Fibroblast of lung (primary cell): ENCODE measurements around the gene NOPCHAP1. TPM values are rescaled to one million over a fixed set of nuclear protein-coding genes. Genes with fewer than 3 reads are reported as not detected.

Experiments
- DNase-seq, 2 donors: peaks; one replicate each; pipeline versions ENCODE4 v3.0.0 to v3.0.0-alpha.2; 2010; ENCODE audit warnings: low read depth in 2 of 2
- H2AFZ ChIP-seq: 2 replicates; pipeline ENCODE4 v1.5.1; 2012; ENCODE audit warnings: low read length, control low read depth, inconsistent platforms
- H3K27ac ChIP-seq: 2 replicates; pipeline ENCODE4 v1.5.1; 2011; ENCODE audit warnings: low read length, control low read depth; ENCODE audit not compliant: insufficient read depth
- H3K27me3 ChIP-seq: 2 replicates; pipeline ENCODE4 v1.5.1; 2011; ENCODE audit warnings: mild to moderate bottlenecking, low read length; ENCODE audit not compliant: control insufficient read depth, insufficient read depth
- H3K36me3 ChIP-seq: 2 replicates; pipeline ENCODE4 v1.5.1; 2011; ENCODE audit warnings: low read length; ENCODE audit not compliant: control insufficient read depth, insufficient read depth
- H3K4me1 ChIP-seq: 2 replicates; pipeline ENCODE4 v1.5.1; 2011; ENCODE audit warnings: low read length; ENCODE audit not compliant: control insufficient read depth, insufficient read depth; ENCODE audit errors: extremely low read depth
- H3K4me2 ChIP-seq: 2 replicates; pipeline ENCODE4 v1.5.1; 2011; ENCODE audit warnings: low read length, control low read depth; ENCODE audit not compliant: insufficient read depth; ENCODE audit errors: extremely low read depth
- H3K4me3 ChIP-seq, 4 experiments: fragments of 200-600 bp in 1 of 4; sonication (generic) in 1 of 4; replicated peaks in 1 of 4; 2 replicates each; pipeline ENCODE4 v1.5.1; 2011 to 2016; ENCODE audit warnings: low read length in 4 of 4, low read depth in 3 of 4, mild to moderate bottlenecking in 3 of 4, control low read depth in 2 of 4, inconsistent platforms in 1 of 4, mixed read lengths in 1 of 4; ENCODE audit not compliant: insufficient read depth in 1 of 4; ENCODE audit errors: control extremely low read depth in 1 of 4
- H3K79me2 ChIP-seq: 2 replicates; pipeline ENCODE4 v1.5.1; 2012; ENCODE audit warnings: mild to moderate bottlenecking, low read length, inconsistent platforms; ENCODE audit not compliant: control insufficient read depth, insufficient read depth
- H3K9ac ChIP-seq: 2 replicates; pipeline ENCODE4 v1.5.1; 2011; ENCODE audit warnings: mild to moderate bottlenecking, low read length, control low read depth; ENCODE audit not compliant: insufficient read depth
- H3K9me3 ChIP-seq: 2 replicates; pipeline ENCODE4 v1.5.1; 2012; ENCODE audit warnings: low read depth, low read length; ENCODE audit not compliant: control insufficient read depth, insufficient read depth
- H4K20me1 ChIP-seq: 2 replicates; pipeline ENCODE4 v1.5.1; 2011; ENCODE audit warnings: low read length; ENCODE audit not compliant: control insufficient read depth, insufficient read depth; ENCODE audit errors: extremely low read depth
- EZH2 ChIP-seq: IDR thresholded peaks from 2 replicates; pipeline ENCODE4 v1.5.1; 2012; ENCODE audit warnings: low read length, control low read depth, mild to moderate bottlenecking; ENCODE audit errors: missing control alignments
- polyA plus RNA-seq, 2 donors: library from polyadenylated mRNA; depleted of rRNA in 1 of 2; stranded (reverse) in 1 of 2; unstranded in 1 of 2; fragments of >200 nt; gene quantifications; 2 replicates each; pipeline ENCODE4 v1.2.1, GENCODE V29; 2011 to 2012; ENCODE audit warnings: missing spikeins in 1 of 2
- total RNA-seq: library from RNA; depleted of rRNA; stranded (reverse); fragments of >200 nt; gene quantifications from 2 replicates; pipeline ENCODE4 v1.2.1, GENCODE V29; 2014
- TF ChIP-seq, protein P1 (sequence below), 2 donors: IDR thresholded peaks in 1 of 2; conservative IDR thresholded peaks in 1 of 2; 1 replicate in 1 of 2; 2 replicates in 1 of 2; pipeline ENCODE4 v1.5.1; 2011 to 2012; ENCODE audit warnings: low read length in 2 of 2, control low read depth in 1 of 2, inconsistent platforms in 1 of 2, low read depth in 1 of 2, mild to moderate bottlenecking in 1 of 2

NOPCHAP1 gene
- total and polyA plus RNA-seq, 2 donors (not counting 1 experiment from before 2014, with no cell fraction given) = 4.2 to 12.2 TPM

GRCh38 chr12:104952816-104953215, 33.3 kb upstream of the NOPCHAP1 start:
- no peak overlapping the region for H3K9ac ChIP-seq
- no peaks in the 10 kb centered on the region for H3K27me3 ChIP-seq
- H2AFZ ChIP-seq = no peak overlapping the region
- no peak overlapping the region for H3K4me3 ChIP-seq
- H3K4me2 ChIP-seq = no peak overlapping the region
- H4K20me1 ChIP-seq = no peaks in the 10 kb centered on the region
- H3K27ac ChIP-seq = no peak overlapping the region
- TF ChIP-seq, protein P1, sequence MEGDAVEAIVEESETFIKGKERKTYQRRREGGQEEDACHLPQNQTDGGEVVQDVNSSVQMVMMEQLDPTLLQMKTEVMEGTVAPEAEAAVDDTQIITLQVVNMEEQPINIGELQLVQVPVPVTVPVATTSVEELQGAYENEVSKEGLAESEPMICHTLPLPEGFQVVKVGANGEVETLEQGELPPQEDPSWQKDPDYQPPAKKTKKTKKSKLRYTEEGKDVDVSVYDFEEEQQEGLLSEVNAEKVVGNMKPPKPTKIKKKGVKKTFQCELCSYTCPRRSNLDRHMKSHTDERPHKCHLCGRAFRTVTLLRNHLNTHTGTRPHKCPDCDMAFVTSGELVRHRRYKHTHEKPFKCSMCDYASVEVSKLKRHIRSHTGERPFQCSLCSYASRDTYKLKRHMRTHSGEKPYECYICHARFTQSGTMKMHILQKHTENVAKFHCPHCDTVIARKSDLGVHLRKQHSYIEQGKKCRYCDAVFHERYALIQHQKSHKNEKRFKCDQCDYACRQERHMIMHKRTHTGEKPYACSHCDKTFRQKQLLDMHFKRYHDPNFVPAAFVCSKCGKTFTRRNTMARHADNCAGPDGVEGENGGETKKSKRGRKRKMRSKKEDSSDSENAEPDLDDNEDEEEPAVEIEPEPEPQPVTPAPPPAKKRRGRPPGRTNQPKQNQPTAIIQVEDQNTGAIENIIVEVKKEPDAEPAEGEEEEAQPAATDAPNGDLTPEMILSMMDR (conservative IDR thresholded peaks at IDR 0.05 in 1 of 2, IDR thresholded peaks at IDR 0.05 in 1 of 2; ENCODE audit: low read depth in 1 of 2, low read length in 2 of 2) = no peak
- no peak for TF ChIP-seq EZH2
- no peaks in the 10 kb centered on the region for H3K79me2 ChIP-seq
- DNase-seq = no peak
- H3K4me1 ChIP-seq = no peaks in the 10 kb centered on the region
- no peaks in the 10 kb centered on the region for H3K36me3 ChIP-seq
- no peaks in the 10 kb centered on the region for H3K9me3 ChIP-seq

DNA sequence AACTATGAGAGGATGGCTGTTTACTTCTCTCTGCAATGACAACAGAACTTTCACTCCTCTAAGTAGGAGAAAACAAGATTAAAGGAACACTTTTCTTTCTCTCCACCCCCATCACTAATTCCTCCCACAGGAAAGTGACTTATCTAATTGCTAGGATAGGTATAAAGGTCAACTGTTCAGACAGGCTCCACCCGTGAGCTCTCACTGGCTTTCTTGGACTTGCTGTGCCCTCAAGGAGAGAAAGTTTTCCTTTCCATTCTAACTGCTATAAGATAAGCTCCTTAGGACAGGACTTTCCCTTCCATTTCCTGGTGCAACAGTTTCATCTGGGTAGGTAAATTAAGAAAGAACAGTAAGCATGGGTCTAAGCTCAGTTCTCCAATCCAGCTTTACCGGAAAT, 32.8 kb upstream of the NOPCHAP1 start:
- Histone ChIP-seq H3K9ac (no peak overlapping the region), H3K27ac (no peak overlapping the region), H3K4me3 (no peak overlapping the region), H2AFZ (no peak overlapping the region), H3K4me1 (no peaks in the 10 kb centered on the region), H4K20me1 (no peaks in the 10 kb centered on the region), H3K9me3 (no peaks in the 10 kb centered on the region), H3K27me3 (no peaks in the 10 kb centered on the region), H3K36me3 (no peaks in the 10 kb centered on the region), H3K4me2 (no peak overlapping the region), H3K79me2 (no peaks in the 10 kb centered on the region)
- no peak for DNase-seq
- TF ChIP-seq, protein P1 (conservative IDR thresholded peaks at IDR 0.05 in 1 of 2, IDR thresholded peaks at IDR 0.05 in 1 of 2; ENCODE audit: low read depth in 1 of 2, low read length in 2 of 2) = no peak
- no peak for TF ChIP-seq EZH2

DNA sequence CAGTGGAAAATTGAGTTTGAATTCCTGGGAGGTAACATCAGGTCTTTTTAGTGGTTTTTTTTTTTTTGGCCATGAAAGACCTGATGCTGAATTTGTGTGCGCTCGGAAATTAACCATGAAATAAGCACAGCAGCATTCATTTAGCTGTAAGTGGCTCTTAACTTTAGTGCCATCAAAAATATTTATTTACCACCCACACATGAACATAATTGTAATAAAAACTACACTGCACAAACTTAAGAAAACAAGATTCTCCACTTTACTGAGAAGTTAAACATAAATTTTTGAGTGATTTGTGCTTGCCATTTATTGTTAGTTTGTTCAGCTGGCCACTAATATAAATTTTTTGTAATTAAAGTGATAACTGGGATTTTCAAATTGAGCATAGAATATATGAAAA, 30.4 kb upstream of the NOPCHAP1 start:
- Histone ChIP-seq H3K79me2 (no peaks in the 10 kb centered on the region), H3K36me3 (no peaks in the 10 kb centered on the region), H3K27me3 (no peaks in the 10 kb centered on the region), H3K4me2 (no peak overlapping the region), H2AFZ (no peak overlapping the region), H3K4me1 (peaks cover 13% of the 10 kb centered on the region), H3K27ac (no peak overlapping the region), H3K4me3 (no peak overlapping the region), H3K9me3 (no peaks in the 10 kb centered on the region), H3K9ac (no peak overlapping the region), H4K20me1 (no peaks in the 10 kb centered on the region)
- no peak for DNase-seq
- no peak for TF ChIP-seq EZH2
- TF ChIP-seq, protein P1 (conservative IDR thresholded peaks at IDR 0.05 in 1 of 2, IDR thresholded peaks at IDR 0.05 in 1 of 2; ENCODE audit: low read depth in 1 of 2, low read length in 2 of 2) = no peak
